Effector memory CD4-positive, alpha-beta T cell (primary cell): ENCODE data around the gene ORM1.

Experiments
- DNase-seq, 3 donors: peaks; one replicate each; pipeline ENCODE4 v3.0.0-alpha.2; 2020
- H3K27ac ChIP-seq: 2 replicates; pipeline ENCODE4 v1.7.0; 2013; ENCODE audit warnings: mild to moderate bottlenecking, low read length, moderate library complexity; ENCODE audit not compliant: insufficient read depth, poor library complexity, severe bottlenecking
- H3K27me3 ChIP-seq: replicated peaks from 2 replicates; pipeline ENCODE4 v1.7.0; 2013; ENCODE audit warnings: mild to moderate bottlenecking, low read length; ENCODE audit not compliant: insufficient read depth, control insufficient read depth, poor library complexity, severe bottlenecking
- H3K36me3 ChIP-seq: 2 replicates; pipeline ENCODE4 v1.7.0; 2013; ENCODE audit warnings: mild to moderate bottlenecking, low read length, moderate library complexity; ENCODE audit not compliant: control insufficient read depth, insufficient read depth
- H3K4me1 ChIP-seq: 2 replicates; pipeline ENCODE4 v1.7.0; 2013; ENCODE audit warnings: low read length, mild to moderate bottlenecking; ENCODE audit not compliant: control insufficient read depth, insufficient read depth, poor library complexity, severe bottlenecking
- H3K4me3 ChIP-seq: 2 replicates; pipeline ENCODE4 v1.7.0; 2013; ENCODE audit warnings: low read length, low read depth, mild to moderate bottlenecking; ENCODE audit not compliant: insufficient read depth, poor library complexity, severe bottlenecking
- H3K9me3 ChIP-seq: 2 replicates; pipeline ENCODE4 v1.7.0; 2013; ENCODE audit warnings: mild to moderate bottlenecking, low read length, moderate library complexity; ENCODE audit not compliant: control insufficient read depth

ORM1 gene

GRCh38 chr9:114281473-114282103 is 41.3 kb upstream of the ORM1 start:
- Histone ChIP-seq H3K9me3 (no peaks in the 10 kb centered on the region), H3K4me1 (no peaks in the 10 kb centered on the region), H3K27me3 (no peaks in the 10 kb centered on the region), H3K27ac (no peak overlapping the region), H3K36me3 (no peaks in the 10 kb centered on the region), H3K4me3 (no peak overlapping the region)
- no peak for DNase-seq

GRCh38 chr9:114282104-114282485 is 40.8 kb upstream of the ORM1 start:
- H3K4me1 ChIP-seq = no peaks in the 10 kb centered on the region
- no peak overlapping the region for H3K4me3 ChIP-seq
- H3K36me3 ChIP-seq = no peaks in the 10 kb centered on the region
- DNase-seq = no peak
- no peaks in the 10 kb centered on the region for H3K27me3 ChIP-seq
- H3K9me3 ChIP-seq = no peaks in the 10 kb centered on the region
- no peak overlapping the region for H3K27ac ChIP-seq

- H3K4me1 ChIP-seq = no peaks in the 10 kb centered on the region
- H3K36me3 ChIP-seq = no peaks in the 10 kb centered on the region
- H3K9me3 ChIP-seq = no peaks in the 10 kb centered on the region
- no peak for DNase-seq
- H3K27me3 ChIP-seq = no peaks in the 10 kb centered on the region
- H3K27ac ChIP-seq = no peak overlapping the region
- no peak overlapping the region for H3K4me3 ChIP-seq
These were observed 40.4 kb upstream of the ORM1 start for GRCh38 chr9:114282507-114282906.

GRCh38 chr9:114282926-114283325 is 40.0 kb upstream of the ORM1 start:
- Histone ChIP-seq H3K36me3 (no peaks in the 10 kb centered on the region), H3K27ac (no peak overlapping the region), H3K9me3 (no peaks in the 10 kb centered on the region), H3K4me1 (no peaks in the 10 kb centered on the region), H3K27me3 (no peaks in the 10 kb centered on the region), H3K4me3 (no peak overlapping the region)
- DNase-seq = no peak

GRCh38 chr9:114283551-114284111 is 39.3 kb upstream of the ORM1 start:
- DNase-seq = no peak
- no peak overlapping the region for H3K27ac ChIP-seq
- H3K27me3 ChIP-seq = no peaks in the 10 kb centered on the region
- no peaks in the 10 kb centered on the region for H3K36me3 ChIP-seq
- no peaks in the 10 kb centered on the region for H3K4me1 ChIP-seq
- H3K9me3 ChIP-seq = no peaks in the 10 kb centered on the region
- no peak overlapping the region for H3K4me3 ChIP-seq

GRCh38 chr9:114284316-114285060 is 38.4 kb upstream of the ORM1 start:
- Histone ChIP-seq H3K36me3 (no peaks in the 10 kb centered on the region), H3K4me1 (no peaks in the 10 kb centered on the region), H3K9me3 (no peaks in the 10 kb centered on the region), H3K4me3 (no peak overlapping the region), H3K27me3 (no peaks in the 10 kb centered on the region), H3K27ac (no peak overlapping the region)
- DNase-seq = no peak

GRCh38 chr9:114285166-114285867 is 37.6 kb upstream of the ORM1 start:
- H3K4me1 ChIP-seq = no peaks in the 10 kb centered on the region
- no peak for DNase-seq
- H3K4me3 ChIP-seq = no peak overlapping the region
- no peak overlapping the region for H3K27ac ChIP-seq
- H3K9me3 ChIP-seq = no peaks in the 10 kb centered on the region
- H3K36me3 ChIP-seq = no peaks in the 10 kb centered on the region
- H3K27me3 ChIP-seq = no peaks in the 10 kb centered on the region

GRCh38 chr9:114286146-114286679 is 36.7 kb upstream of the ORM1 start:
- no peak for DNase-seq
- no peaks in the 10 kb centered on the region for H3K36me3 ChIP-seq
- no peaks in the 10 kb centered on the region for H3K9me3 ChIP-seq
- no peak overlapping the region for H3K4me3 ChIP-seq
- no peaks in the 10 kb centered on the region for H3K4me1 ChIP-seq
- H3K27me3 ChIP-seq = no peaks in the 10 kb centered on the region
- no peak overlapping the region for H3K27ac ChIP-seq

GRCh38 chr9:114287001-114287762 is 35.7 kb upstream of the ORM1 start:
- DNase-seq = no peak
- H3K4me3 ChIP-seq = no peak overlapping the region
- no peaks in the 10 kb centered on the region for H3K27me3 ChIP-seq
- no peaks in the 10 kb centered on the region for H3K9me3 ChIP-seq
- no peaks in the 10 kb centered on the region for H3K4me1 ChIP-seq
- no peaks in the 10 kb centered on the region for H3K36me3 ChIP-seq
- H3K27ac ChIP-seq = no peak overlapping the region
